Measurements from ENCODE around the gene BPHL. TPM values are rescaled to one million over a fixed set of nuclear protein-coding genes. Genes with fewer than 3 reads are reported as not detected.
A peak's percentile ranks its signal among the peaks of the same experiment; 100 is the strongest.
"Not testable (repeated sequence)": the region's sequence is repeated elsewhere in the genome, so short reads cannot be mapped to it uniquely, and the experiment has no call there.

BPHL gene
- total and polyA plus RNA-seq, 4 experiments from 2014 or later: 8.1 to 13.7 (median 10.2) TPM

DNA sequence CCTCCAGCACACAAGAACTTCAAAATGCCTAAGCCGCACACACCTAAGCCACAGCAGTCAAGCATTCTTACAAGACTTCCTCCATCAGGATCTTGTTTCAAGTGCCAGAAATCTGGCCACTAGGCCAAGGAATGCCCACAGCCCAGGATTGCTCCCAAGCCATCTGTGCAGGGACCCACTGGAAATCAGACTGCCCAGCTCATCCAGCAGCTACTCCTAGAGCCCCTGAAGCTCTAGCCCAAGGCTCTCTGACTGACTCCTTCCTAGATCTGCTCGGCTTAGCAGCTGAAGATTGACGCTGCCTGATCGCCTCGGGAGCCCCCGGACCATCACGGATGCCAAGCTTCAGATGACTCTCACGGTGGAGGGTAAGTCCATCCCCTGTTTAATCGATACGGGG is 49.5 kb downstream of the BPHL start:
- H3K27me3 ChIP-seq (ENCODE audit: insufficient read depth, low read length); H3K9me3 ChIP-seq (ENCODE audit: control insufficient read depth in 1 of 2, low read length in 2 of 2); H3K4me1 ChIP-seq (ENCODE audit: insufficient read depth, low read length); POLR2A ChIA-PET (ENCODE audit: partially characterized antibody); intact Hi-C loops (cut with micrococcal nuclease); H3K36me3 Mint-ChIP-seq; H3K4me3 Mint-ChIP-seq; CTCF ChIA-PET (ENCODE audit: partially characterized antibody); H3K4me3 ChIP-seq (ENCODE audit: low read length in 2 of 2); DNase-seq; H3K36me3 ChIP-seq (ENCODE audit: insufficient read depth, low read length); H3K27me3 Mint-ChIP-seq; H3K9me3 Mint-ChIP-seq; H3K27ac ChIP-seq (ENCODE audit: low read depth, low read length); H3K27ac Mint-ChIP-seq: not testable (repeated sequence)
- peaks cover 3 to 12% (median 6%) of the 10 kb centered on the region in 4 donors for H3K4me1 Mint-ChIP-seq

DNA sequence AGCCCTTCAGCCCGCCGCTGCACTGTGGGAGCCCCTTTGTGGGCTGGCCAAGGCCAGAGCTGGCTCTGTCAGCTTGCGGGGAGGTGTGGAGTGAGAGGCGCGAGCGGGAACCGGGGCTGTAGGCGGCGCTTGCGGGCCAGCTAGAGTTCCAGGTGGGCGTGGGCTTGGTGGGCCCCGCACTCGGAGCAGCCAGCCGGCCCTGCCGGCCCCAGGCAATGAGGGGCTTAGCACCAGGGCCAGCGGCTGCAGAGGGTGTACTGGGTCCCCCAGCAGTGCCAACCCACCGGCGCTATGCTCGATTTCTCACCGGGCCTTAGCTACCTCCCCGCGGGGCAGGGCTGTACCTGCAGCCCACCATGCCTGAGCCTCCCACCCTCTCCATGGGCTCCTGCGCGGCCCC is 52.2 kb downstream of the BPHL start:
- H3K4me1 ChIP-seq (ENCODE audit: insufficient read depth, low read length); CTCF ChIA-PET (ENCODE audit: partially characterized antibody); H3K9me3 Mint-ChIP-seq; POLR2A ChIA-PET (ENCODE audit: partially characterized antibody); H3K27me3 ChIP-seq (ENCODE audit: insufficient read depth, low read length); H3K4me3 ChIP-seq (ENCODE audit: low read length in 2 of 2); H3K27ac Mint-ChIP-seq; H3K36me3 Mint-ChIP-seq; H3K4me3 Mint-ChIP-seq; H3K36me3 ChIP-seq (ENCODE audit: insufficient read depth, low read length); H3K27me3 Mint-ChIP-seq; H3K4me1 Mint-ChIP-seq; H3K9me3 ChIP-seq (ENCODE audit: control insufficient read depth in 1 of 2, low read length in 2 of 2); intact Hi-C loops (cut with micrococcal nuclease); H3K27ac ChIP-seq (ENCODE audit: low read depth, low read length); DNase-seq: not testable (repeated sequence)

DNA sequence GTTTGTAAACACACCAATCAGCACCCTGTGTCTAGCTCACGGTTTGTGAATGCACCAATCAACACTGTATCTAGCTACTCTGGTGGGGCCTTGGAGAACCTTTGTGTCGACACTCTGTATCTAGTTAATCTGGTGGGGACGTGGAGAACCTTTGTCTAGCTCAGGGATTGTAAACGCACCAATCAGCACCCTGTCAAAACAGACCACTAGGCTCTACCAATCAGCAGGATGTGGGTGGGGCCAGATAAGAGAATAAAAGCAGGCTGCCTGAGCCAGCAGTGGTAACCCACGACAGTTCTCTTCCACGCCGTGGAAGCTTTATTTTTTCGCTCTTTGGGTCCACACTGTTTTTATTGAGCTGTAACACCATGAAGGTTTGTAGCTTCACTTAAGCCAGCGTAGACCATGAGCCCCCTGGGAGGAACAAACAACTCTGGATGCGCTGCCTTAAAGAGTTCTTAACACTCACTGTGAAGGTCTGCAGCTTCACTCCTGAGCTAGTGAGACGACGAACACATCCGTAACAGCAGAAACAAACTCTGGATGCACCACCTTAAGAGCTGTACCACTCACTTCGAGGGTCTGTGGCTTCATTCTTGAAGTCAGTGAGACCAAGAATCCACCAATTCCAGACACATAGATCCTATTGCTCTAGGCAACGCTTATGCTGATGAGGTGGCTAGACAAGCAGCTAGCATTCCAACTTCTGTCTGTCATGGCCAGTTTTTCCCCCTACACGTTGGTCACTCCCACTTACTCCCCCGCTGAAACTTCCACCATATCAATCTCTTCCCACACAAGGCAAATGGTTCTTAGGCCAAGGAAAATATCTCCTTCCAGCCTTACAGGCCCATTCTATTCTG is 53.0 kb downstream of the BPHL start:
- POLR2A ChIA-PET (ENCODE audit: partially characterized antibody): interaction anchor here (1.0 kb wide), 1 partner anchor 9 kb away, joined by 3 read pairs; no protein-coding TSS in a partner anchor
- CTCF ChIA-PET (ENCODE audit: partially characterized antibody); H3K27ac Mint-ChIP-seq: not testable (repeated sequence)

DNA sequence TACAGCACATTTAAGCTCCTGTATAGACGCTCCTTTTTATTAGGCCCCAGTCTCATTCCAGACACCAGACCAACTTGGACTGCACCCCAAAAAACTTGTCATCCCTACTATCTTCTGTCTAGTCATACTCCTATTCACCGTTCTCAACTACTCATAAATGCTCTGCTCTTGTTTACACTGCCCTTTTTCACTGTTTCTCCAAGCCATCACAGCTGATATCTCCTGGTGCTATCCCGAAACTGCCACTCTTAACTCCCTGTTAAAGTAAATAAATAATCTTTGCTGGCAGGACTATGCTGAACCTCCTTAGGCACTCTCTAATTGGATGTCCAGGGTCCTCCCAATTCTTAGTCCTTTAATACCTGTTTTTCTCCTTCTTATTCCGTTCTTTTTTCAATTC is 54.3 kb downstream of the BPHL start:
- DNase-seq; H3K9me3 ChIP-seq (ENCODE audit: control insufficient read depth in 1 of 2, low read length in 2 of 2); CTCF ChIA-PET (ENCODE audit: partially characterized antibody); H3K27ac ChIP-seq (ENCODE audit: low read depth, low read length); H3K4me3 Mint-ChIP-seq; intact Hi-C loops (cut with micrococcal nuclease); H3K36me3 Mint-ChIP-seq; H3K4me3 ChIP-seq (ENCODE audit: low read length in 2 of 2); H3K27me3 Mint-ChIP-seq; POLR2A ChIA-PET (ENCODE audit: partially characterized antibody); H3K27me3 ChIP-seq (ENCODE audit: insufficient read depth, low read length); H3K4me1 ChIP-seq (ENCODE audit: insufficient read depth, low read length); H3K4me1 Mint-ChIP-seq; H3K9me3 Mint-ChIP-seq; H3K36me3 ChIP-seq (ENCODE audit: insufficient read depth, low read length); H3K27ac Mint-ChIP-seq: not testable (repeated sequence)

More for the DNA sequence above, 53.0 kb downstream of the BPHL start:
- H3K4me1 Mint-ChIP-seq; H3K27me3 Mint-ChIP-seq; H3K4me3 ChIP-seq (ENCODE audit: low read length in 2 of 2); DNase-seq; H3K27me3 ChIP-seq (ENCODE audit: insufficient read depth, low read length); H3K27ac ChIP-seq (ENCODE audit: low read depth, low read length); H3K4me3 Mint-ChIP-seq; H3K9me3 Mint-ChIP-seq; H3K4me1 ChIP-seq (ENCODE audit: insufficient read depth, low read length); intact Hi-C loops (cut with micrococcal nuclease); H3K9me3 ChIP-seq (ENCODE audit: control insufficient read depth in 1 of 2, low read length in 2 of 2); H3K36me3 Mint-ChIP-seq; H3K36me3 ChIP-seq (ENCODE audit: insufficient read depth, low read length): not testable (repeated sequence)

DNA sequence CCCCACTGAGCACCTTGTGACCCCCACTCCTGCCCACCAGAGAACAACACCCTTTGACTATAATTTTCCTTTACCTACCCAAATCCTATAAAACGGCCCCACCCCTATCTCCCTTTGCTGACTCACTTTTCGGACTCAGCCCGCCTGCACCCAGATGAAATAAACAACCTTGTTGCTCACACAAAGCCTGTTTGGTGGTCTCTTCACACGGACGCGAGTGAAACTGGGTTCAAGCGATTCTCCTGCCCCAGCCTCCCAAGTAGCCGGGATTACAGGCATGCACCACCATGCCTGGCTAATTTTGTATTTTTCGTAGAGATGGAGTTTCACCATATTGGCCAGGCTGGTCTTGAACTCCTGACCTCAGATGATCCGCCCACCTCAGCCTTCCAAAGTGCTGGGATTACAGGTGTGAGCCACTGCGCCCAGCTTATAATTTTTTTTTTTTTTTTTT is 55.2 kb downstream of the BPHL start:
- H3K4me1 ChIP-seq (ENCODE audit: insufficient read depth, low read length); POLR2A ChIA-PET (ENCODE audit: partially characterized antibody); H3K27me3 Mint-ChIP-seq; H3K9me3 Mint-ChIP-seq; H3K36me3 Mint-ChIP-seq; H3K4me1 Mint-ChIP-seq; H3K27ac ChIP-seq (ENCODE audit: low read depth, low read length); H3K9me3 ChIP-seq (ENCODE audit: control insufficient read depth in 1 of 2, low read length in 2 of 2); DNase-seq; H3K4me3 Mint-ChIP-seq; H3K4me3 ChIP-seq (ENCODE audit: low read length in 2 of 2); H3K27ac Mint-ChIP-seq; intact Hi-C loops (cut with micrococcal nuclease); H3K27me3 ChIP-seq (ENCODE audit: insufficient read depth, low read length); H3K36me3 ChIP-seq (ENCODE audit: insufficient read depth, low read length): not testable (repeated sequence)
- CTCF ChIA-PET (ENCODE audit: partially characterized antibody): interaction anchor here (0.9 to 1.2 kb wide), 2 partner anchors 11 to 16 kb away, joined by 3 to 4 read pairs; partner anchors contain the start of gene TUBB2A

DNA sequence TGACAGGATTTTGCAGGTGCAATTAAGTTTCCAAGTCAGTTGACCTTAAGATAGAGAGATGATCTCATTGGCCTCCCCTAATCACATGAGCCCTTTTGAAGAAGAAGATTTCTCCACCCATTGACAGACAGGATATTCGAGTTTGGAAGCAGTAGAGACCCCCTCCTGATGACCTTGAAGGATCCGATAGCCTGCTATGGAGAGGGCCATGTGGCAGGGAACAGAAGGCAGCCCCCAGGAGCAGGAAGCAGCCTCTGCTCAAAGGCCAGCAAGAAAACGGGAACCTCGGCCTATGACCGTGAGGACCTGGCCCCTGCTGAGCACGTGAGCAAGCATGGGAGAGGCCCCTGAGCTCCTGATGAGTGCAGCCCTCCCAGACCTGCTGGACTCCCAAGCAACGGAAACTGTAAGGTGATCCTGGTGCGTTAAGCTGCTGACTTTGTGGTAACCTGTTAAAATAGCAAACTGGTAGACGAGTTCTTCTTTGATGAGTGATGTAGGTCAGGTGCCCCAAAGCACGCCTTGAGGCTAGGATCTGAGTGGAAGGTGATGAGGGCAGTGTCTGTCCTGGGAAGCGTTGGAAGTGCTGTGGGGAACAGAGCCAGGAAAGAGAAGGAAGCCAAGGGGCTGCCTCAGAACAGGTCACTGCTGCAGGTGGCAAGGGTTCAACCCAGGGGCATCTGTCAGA is 57.3 kb downstream of the BPHL start:
- no peaks in the 10 kb centered on the region for H3K36me3 Mint-ChIP-seq
- no peaks in the 10 kb centered on the region for H3K27me3 ChIP-seq (ENCODE audit: insufficient read depth, low read length)
- H3K36me3 ChIP-seq (ENCODE audit: insufficient read depth, low read length): no peaks in the 10 kb centered on the region
- H3K4me1 ChIP-seq (ENCODE audit: insufficient read depth, low read length): no peaks in the 10 kb centered on the region
- ChIA-PET CTCF (ENCODE audit: partially characterized antibody) (interaction anchor here (1.1 to 1.2 kb wide), 2 partner anchors 28 to 77 kb away, joined by 3 read pairs; no protein-coding TSS in a partner anchor), POLR2A (ENCODE audit: partially characterized antibody) (no interaction called here)
- intact Hi-C loops (cut with micrococcal nuclease): no loop called here
- no peaks in the 10 kb centered on the region for H3K9me3 ChIP-seq (ENCODE audit: control insufficient read depth in 1 of 2, low read length in 2 of 2)
- no peak overlapping the region for H3K4me3 ChIP-seq (ENCODE audit: low read length in 2 of 2)
- H3K27ac Mint-ChIP-seq: peak overlapping the region in 1 of 7 donors; percentile 70
- no peak for DNase-seq
- no peak overlapping the region for H3K27ac ChIP-seq (ENCODE audit: low read depth, low read length)
- H3K4me3 Mint-ChIP-seq: no peak overlapping the region
- no peaks in the 10 kb centered on the region for H3K4me1 Mint-ChIP-seq
- peaks cover 1 to 6% of the 10 kb centered on the region in 2 donors for H3K27me3 Mint-ChIP-seq
- no peaks in the 10 kb centered on the region for H3K9me3 Mint-ChIP-seq

DNA sequence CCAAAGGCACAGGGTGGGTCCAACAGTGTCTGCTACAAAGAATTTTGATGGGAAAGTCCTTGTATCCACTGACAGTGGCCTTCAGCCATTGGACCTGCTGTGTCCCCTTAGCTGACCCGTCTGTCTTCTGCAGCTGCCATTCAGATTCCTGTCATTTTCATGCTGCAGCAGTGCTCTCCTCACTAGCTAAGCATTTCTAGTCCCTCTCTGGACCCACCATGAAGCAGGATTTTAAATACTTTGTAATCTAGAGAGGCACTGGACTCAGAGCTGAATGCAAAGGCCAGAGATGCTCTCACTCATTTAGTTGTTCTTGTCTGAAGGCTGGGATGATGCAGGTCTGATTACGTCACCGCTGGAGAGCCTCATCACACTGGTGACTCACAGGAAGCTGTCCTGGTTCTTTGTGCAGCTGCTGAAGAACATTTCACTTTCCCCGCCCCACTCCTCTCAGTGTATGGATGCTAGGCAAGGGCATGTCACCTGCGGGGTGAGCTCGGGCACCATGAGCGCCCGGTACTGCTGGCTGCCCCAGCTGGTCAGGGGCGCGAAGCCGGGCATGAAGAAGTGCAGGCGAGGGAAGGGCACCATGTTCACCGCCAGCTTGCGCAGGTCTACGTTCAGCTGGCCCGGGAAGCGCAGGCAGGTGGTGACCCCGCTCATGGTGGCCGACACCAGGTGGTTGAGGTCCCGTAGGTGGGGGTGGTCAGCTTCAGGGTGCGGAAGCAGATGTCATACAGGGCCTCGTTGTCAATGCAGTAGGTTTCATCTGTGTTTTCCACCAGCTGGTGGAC is 58.2 kb downstream of the BPHL start:
- Histone ChIP-seq H3K9me3 (ENCODE audit: control insufficient read depth in 1 of 2, low read length in 2 of 2) (no peaks in the 10 kb centered on the region), H3K27me3 (ENCODE audit: insufficient read depth, low read length) (no peaks in the 10 kb centered on the region), H3K27ac (ENCODE audit: low read depth, low read length) (no peak overlapping the region), H3K36me3 (ENCODE audit: insufficient read depth, low read length) (no peaks in the 10 kb centered on the region), H3K4me3 (ENCODE audit: low read length in 2 of 2) (no peak overlapping the region), H3K4me1 (ENCODE audit: insufficient read depth, low read length) (no peaks in the 10 kb centered on the region)
- Mint-ChIP-seq H3K27ac (no peak overlapping the region), H3K4me3 (no peak overlapping the region), H3K9me3 (no peaks in the 10 kb centered on the region), H3K4me1 (no peaks in the 10 kb centered on the region), H3K27me3 (peaks cover 3 to 6% of the 10 kb centered on the region in 2 donors), H3K36me3 (no peaks in the 10 kb centered on the region)
- intact Hi-C loops (cut with micrococcal nuclease): no loop called here
- ChIA-PET CTCF (ENCODE audit: partially characterized antibody) (interaction anchor here (1.1 to 1.2 kb wide), 2 partner anchors 29 to 76 kb away, joined by 3 read pairs; no protein-coding TSS in a partner anchor), POLR2A (ENCODE audit: partially characterized antibody) (no interaction called here)
- DNase-seq: peak in 1 of 5 donors; percentile 66

Measured in CD4-positive, alpha-beta memory T cell (primary cell).